GM19351 (cell line): ENCODE results near the gene STX3.

ENCODE experiments used
- ATAC-seq: cut with Tn5 transposase; IDR thresholded peaks from one replicate; pipeline ENCODE4 v1.9.1; 2021; ENCODE audit warnings: mild to moderate bottlenecking, moderate library complexity; ENCODE audit not compliant: unreplicated experiment

STX3 gene

DNA sequence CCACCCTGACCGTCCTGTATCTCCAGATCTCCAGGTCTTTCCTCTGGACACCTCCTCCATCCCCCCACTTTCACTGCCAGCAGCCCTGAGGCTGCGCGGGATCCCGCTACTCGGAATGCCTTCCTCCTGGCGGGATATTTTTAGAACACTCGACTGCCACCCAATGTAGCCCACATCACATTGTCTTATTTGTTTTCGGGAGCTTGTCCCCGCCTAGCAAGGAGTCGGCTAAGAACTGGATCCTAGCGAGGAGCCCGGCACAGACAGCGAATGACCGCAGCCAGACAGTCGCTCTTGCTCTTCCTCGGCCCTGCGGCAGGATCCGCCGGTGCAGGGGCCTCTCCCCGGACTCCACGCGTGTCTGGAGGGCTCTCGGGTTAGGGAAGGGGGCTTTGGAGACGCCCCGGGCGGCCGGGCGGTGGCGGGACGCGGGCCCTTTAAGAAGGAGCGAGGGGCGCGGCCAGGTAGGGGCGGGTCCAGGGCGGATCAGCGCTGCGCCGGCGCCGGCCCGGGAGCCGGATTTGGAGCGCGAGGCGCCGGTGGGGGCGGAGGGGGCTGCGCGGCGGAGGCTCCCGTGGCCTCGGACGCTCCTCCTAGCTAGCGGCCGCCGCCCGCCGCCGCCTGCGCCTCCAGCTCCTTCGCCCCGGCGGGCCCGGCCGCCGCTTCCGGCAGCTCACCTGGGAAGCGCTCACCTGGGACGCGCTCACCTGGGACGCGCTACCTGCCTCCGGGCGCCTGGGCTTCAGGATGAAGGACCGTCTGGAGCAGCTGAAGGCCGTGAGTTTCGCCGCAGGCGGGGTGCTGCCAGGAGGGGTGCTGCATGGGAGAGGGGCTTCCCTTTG is at the start of gene STX3:
TSS of gene STX3 (plus strand) at position 518 of the 842 bp plus-strand sequence. CDS start at position 748, 230 bp downstream.
- peak; percentile 74 for ATAC-seq

DNA sequence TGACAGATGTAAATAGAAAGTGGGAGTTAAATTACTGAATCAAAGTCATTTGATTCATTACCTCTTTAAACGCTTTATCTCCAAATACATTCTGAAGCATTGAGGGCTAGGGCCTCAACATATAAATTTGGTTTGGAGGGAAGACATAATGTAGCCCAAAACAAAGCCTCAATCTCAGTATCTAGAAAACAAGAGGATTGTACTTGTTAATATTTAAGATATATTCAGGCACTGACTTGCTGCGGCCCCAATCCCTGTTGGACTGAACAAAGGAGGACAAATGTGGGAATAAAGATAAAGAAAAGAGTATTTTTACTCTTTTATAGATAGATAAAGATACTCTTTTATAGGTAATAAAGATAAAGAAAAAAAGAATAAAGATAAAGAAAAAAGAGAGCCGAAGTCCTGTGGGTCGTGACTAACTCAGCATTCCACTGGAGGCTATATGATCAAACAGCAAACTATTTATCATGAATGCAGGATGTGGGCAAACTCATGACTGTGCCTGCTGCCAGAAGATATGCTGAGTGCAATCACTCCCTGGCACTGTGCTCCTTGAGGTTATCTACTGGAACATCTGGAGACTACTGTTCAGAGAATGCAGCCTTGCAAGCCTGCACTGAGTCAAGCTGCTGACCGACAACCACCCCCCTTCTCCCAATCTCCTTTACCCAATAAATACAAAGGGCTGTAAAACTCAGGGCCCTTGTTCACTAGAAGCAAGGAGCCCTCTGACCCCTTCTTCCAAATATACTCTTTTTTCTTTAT is 48.5 kb upstream of the STX3 start:
- ATAC-seq, result no peak

DNA sequence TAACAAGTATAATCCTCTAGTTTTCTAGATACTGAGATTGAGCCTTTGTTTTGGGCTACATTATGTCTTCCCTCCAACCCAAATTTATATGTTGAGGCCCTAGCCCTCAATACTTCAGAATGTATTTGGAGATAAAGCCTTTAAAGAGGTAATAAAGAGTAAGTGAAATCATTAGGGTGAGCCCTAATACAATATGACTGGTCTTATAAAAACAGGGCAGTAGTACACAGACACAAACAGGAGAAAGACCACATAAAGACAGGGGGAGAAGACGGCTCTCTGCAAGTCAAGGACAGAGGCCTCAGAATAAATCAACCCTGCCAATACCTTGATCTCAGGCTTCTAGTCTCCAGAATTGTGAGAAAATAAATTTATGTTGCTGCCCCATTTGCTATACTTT is 47.8 kb upstream of the STX3 start:
- ATAC-seq, result no peak

DNA sequence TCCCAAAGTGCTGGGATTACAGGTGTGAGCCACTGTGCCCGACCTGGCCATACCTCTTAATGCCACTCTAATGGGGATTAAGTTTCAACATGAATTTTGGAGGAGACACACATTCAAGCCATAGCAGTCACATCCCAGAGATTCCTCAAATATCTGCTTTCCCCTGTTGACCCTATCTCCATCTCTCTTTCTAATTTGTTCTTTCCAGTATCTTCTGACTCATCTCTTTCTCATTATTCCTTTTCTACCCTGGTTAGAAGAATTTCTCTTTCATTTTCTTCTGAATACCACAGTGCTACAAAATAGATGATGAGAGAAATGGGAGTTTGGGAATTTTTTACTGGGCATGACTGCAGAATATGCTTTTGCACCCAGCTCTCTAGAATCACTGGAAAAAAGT is 46.6 kb upstream of the STX3 start:
- no peak for ATAC-seq

DNA sequence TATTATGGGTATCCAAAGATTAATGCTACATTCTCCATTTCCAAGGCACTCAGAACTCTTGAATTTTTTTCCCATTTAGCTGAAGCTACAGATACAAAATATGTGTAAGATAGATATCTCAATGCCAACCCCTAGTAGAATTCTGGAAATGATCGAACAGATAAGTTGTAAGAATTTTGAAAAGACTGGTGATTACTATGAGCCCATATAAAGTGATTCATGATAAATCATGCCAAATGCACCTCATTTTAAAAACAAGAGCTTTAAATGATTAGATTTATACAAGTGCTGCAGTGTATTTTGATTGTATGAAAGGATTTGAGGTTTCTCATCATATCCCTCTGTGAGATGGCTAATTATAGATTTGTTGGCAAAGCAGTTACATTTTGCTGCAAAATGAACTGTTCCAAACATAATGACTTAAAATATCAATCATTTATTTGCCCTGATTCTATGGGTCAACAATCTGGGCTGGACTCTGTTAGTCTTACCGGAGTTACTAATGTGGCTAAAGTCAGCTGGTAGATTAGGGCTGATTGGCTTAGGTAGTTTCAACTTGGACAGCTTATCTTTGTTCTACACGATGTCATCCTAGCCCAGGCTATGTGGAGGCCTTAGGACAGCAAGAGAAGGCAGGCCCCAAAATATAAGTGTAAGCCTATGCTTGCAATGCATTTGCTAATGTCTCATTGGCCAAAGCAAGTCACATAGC is 44.9 kb upstream of the STX3 start:
- no peak for ATAC-seq

DNA sequence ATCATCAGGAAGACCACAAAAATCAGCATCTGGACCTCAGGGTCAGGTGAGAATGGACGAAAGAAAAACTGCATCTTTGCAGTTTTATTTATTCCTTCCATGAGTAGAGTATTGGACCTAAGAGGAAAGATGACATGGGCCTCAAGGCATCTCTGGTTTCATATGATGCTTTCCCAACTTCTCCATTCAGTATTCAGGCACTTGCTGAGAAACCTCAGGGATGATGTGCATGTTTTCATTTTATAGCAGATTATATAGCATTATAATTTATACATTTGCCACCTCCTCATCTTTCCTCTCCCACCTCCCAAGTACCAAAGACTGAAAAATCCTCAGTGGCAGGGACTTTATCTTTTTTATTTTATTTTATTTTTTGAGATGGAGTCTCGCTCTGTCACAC is 41.4 kb upstream of the STX3 start, which contains the start of gene OR10V1:
TSS of gene OR10V1 (minus strand) at position 101 of the 400 bp plus-strand sequence. CDS start at position 101, 0 bp downstream.
- no peak for ATAC-seq

DNA sequence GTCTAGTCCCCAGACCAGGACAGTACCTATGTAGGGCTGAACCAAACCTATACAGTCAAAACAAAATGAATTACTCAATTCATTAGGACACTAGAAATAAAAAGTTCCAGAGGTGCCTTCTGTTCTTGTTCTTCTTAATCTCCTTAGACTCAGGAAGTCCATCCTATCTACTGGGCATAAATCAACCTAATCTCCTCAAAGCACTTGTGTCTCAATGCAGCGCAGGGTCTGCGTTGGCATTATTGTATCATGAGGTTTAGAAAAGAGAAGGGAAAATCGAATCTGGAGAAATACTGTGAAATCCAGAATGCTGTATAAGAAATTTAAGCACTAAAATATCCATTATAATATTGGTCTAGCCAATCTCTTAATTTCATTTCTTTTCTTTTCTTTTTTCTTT is 39.1 kb upstream of the STX3 start:
- no peak for ATAC-seq

DNA sequence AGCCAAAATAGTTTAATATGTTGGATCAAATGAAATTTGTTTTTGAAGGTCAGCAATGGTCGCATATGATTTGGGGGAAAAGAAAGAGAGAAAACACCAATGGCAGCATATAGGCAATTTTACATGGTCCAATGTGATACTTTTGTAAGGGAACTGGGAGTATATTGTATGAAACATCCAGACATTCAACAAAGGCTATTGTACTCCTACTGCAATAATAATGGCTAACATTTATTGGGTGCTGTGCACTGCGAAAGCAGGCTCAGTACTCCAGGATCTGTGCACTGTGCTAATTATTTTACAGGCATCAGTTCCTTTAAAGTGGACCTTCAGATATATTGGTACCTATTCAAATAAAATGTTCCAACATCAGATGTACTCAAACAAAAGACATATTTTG is 35.6 kb upstream of the STX3 start:
- no peak for ATAC-seq

DNA sequence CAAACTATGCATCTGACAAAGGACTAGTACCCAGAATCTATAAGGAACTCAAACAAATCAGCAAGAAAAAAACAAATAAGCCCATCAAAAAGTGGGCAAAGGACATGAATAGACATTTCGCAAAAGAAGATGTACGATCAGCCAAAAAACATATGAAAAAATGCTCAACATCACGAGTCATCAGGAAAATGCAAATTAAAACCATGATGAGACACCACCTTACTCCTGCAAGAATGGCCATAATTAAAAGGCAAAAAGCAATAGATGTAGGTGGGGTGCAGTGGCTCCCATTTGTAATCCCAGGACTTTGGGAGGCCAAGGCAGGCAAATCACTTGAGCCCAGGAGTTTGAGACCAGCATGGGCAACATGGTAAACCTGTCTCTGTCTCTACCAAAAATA is 31.1 kb upstream of the STX3 start:
- ATAC-seq, result no peak

DNA sequence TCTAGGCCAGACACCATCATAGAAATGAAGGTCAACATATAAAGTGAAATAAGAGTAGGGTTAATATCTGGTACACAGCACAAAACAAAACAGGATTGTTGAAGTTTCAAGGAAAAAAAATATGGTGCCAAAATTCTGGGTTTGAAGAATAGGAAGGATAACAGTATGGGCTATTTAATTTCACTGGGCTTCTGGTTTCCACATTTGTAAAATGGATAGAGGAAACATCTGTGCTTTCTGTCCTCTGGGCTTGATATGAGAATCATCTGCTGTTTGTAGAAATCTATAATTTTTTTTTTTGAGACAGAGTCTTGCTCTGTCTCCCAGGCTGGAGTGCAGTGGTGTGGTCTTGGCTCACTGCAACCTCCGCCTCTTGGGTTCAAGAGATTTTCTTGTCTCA is 27.8 kb upstream of the STX3 start:
- no peak for ATAC-seq

DNA sequence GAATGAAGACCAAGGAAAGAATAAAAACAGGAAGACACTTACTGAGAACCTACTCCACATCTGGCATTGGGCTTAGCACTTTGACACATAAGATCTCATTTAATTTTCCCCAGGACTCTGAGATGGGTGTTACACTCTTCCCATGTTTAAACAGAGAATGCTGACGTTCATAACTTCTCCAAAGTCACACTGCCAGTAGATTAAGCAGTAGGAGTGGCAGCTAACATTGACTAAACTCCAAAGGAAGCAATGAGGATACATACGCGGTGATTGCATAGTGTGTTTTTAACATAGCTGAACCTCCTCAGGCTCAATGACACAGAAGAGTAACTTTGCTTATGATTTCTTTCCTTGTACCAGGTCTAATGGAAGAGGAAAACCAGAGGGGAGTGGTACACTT is 27.0 kb upstream of the STX3 start:
- no peak for ATAC-seq

DNA sequence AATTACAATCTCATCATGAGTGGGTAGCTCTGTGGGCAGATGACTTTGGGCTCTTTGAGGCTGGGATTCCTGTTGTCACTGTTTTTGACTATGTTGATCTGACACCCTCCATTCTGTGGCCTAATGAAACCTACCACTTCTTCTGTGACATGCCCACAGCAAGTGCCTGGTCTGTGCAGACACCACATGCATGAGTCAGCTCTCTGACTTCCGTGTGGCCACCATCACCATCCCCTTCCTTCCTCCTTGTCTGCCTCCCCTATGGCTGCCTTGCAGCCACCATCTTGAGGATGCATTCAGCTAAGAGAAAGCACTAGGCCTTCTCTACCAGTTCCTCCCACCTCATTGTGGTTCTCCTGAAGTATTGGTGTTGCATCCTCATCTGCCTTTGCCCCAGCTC is 26.3 kb upstream of the STX3 start:
- ATAC-seq, result no peak

DNA sequence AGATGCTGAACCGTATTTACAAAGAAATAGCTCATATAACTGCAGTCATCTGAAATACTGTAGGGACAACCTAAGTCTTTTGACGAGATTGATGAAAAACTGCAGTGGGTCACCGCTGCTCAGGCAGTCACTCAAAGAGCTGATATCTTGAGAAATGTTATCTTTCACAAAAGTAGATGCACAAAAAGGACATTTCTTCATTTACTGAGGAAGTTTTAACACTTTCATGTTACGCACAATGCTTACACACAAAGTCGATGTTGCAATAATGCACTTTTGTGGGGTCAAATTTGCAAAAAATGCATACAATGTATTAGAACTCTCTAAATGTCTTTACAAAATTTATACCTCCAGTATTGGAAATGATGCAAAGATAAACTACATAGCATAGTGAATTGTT is 25.3 kb upstream of the STX3 start:
- no peak for ATAC-seq

DNA sequence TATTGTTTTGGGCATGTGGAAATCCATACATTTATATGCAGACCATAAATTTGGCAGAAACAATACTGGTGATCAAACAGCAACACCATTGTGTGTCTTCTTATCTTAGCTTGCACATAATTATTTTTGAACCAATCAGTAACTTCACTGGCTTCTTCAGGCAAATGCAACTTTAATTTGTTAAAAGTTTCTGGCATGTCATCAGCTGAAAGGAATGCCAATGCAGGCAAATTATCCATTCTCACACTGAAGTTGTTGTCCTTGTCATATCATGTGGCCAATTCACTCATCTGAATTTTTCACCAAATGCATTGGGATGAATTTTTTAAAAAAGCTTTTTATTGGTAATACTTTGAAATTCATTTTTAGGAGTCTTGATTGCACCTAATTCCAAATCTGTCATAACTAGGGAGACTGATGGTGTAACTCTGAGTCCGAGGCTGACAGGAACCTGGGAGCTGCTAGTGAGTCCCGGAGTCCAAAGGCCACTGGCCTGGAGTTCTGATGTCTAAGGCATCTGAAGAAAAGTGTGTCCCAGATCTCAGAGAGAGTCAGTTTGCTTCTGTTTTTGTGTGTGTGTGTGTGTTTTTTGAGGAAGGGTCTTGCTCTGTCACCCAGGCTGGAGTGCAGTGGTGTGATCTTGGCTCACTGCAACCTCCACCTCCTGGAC is 24.1 kb upstream of the STX3 start:
- ATAC-seq, result no peak

DNA sequence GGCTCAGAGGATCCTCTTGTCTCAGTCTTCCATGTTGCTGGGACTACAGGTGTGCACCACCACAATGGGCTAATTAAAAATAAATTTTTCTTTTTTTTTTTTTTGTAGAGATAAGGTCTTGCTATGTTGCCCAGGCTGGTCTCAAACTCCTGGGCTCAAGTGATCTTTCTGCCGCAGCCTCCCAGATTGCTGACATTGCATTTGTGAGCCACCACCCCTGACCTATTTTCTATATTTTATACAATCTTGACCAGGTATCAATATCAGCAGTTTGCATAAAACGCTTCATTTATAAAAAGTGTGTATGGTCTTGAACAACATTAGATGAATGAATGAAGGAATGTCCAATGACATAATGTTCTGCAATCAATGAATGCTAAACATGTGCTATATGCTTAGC is 9.1 kb upstream of the STX3 start:
- no peak for ATAC-seq

DNA sequence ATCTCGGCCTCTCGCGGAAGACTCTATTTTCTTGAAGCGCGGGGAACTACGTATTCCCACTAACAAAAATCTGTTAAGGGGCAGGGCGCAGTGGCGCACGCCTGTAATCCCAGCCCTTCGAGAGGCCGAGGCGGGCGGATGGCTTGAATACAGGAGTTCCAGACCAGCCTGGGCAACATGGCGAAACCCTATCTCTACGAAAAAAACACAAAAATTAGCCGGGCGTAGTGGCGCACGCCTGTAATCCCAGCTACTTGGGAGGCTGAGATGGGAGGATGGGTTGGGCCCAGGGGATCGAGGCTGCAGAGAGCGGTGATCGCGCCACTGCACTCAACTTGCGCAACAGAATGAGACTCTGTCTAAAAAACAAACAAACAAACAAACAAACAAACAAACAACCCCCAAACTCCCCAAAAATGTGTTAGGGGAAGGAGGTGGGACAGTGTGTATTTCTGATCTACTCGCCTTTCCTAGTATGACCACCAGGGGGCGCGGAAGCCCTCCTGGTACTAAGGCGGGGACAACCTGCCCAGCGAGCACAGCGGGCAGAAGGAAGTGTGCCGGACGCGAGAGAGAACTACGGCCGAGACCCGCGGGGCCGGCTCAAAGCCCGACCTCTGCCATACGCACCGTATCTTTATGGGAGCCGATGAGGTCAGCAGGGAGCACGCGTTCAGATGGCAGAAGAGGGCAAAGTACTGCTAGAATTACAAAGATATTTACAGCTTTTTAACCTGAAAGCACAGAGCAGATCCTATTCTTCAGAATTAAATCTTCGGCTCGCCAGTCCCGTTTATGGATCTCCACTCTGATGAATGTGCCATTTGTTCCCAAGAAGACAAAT is 1.3 kb upstream of the STX3 start:
- ATAC-seq, result peak; percentile 63

DNA sequence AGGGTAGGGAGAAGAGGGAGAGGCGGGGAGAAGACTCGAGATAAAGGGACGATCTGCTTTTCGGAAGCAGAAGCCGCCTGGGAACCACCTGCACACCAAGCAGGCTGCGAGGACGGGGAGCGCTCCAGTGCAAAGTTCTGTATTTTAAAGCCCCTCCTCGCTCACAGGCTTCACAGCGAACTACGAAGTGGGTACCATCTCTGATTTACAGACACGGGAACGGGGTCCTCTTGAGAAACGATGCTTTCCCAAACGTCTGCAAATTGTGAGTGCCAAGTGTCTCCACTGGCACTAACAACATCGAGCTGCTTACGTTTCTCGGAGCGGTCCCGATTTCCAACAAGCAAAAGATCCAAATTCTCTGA is 700 bp upstream of the STX3 start:
- no peak for ATAC-seq

DNA sequence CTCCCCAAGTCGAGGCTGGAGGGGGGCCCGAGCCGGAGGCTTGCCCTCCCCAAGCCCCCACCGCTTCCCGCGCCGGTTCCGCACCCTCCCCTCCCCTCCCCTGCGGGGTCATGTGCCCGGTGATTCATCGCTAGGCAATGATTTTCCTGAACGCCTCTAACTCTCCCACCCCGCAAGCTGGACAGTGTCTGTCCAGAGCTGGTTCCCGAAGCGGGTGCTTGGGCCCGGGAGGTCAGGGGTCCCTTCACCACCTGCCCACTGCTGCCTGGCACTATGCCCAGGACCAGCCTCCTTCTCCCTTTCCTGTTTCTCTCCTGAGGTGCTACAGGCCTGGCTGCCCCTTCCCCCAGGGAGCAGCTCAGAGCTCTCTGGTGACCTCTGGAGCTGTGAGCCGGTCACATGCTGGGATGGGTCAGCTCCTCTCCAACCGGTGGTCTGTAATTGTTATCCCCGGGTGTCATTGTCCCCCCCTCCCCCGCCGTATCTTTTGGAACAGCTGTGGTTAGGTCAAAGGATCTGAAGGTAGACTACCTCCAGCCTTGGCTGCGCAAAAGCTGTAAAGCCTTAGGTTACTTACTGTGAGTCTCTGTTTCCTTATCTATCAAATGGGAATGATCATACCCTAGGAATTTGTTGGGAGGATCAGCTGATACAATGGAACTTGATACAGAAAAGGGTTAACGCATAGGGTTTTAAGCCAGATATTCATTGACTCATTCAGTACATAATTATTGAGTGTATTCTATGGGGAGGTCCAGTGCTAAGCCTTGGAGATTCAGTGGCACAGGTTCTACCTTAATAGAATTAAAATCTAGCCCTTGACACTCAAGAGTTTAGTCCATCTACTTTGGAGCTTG is 753 bp downstream of the STX3 start:
- no peak for ATAC-seq

DNA sequence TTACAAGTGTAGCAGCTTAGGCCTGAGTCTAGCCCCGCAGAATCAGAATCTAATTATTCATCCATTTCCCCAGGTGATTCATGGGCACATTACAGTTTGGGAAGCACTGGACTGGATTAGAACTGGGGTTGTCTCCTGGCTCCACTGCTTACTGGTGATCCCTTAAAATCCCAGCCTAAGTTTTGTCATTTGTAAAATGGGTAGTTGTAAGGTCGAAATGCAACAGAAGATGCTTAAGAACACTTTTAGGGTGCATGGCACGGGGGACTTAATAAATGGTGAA is 1.3 kb downstream of the STX3 start:
- ATAC-seq, result no peak
